ENCODE measurements around the gene TRMT61A.
A peak's percentile ranks its signal among the peaks of the same experiment; 100 is the strongest.
"Not testable (repeated sequence)": the region's sequence is repeated elsewhere in the genome, so short reads cannot be mapped to it uniquely, and the experiment has no call there.

TRMT61A gene

GRCh38 chr14:103509864-103510723 lies 18.9 kb upstream of the TRMT61A start:
- no peak for DNase-seq

- no peak for DNase-seq
Observed at GRCh38 chr14:103510724-103511693, 18.0 kb upstream of the TRMT61A start.

- not testable (repeated sequence) for DNase-seq
Observed at GRCh38 chr14:103512180-103512579, 16.8 kb upstream of the TRMT61A start.

- no peak for DNase-seq
Observed at GRCh38 chr14:103512701-103513611, 16.0 kb upstream of the TRMT61A start.

- DNase-seq: no peak
Observed at GRCh38 chr14:103514596-103515421, 14.2 kb upstream of the TRMT61A start.

GRCh38 chr14:103516426-103517173 lies 12.4 kb upstream of the TRMT61A start:
- no peak for DNase-seq

GRCh38 chr14:103517174-103517566 lies 11.8 kb upstream of the TRMT61A start:
- DNase-seq: no peak

- no peak for DNase-seq
Observed at GRCh38 chr14:103517721-103518421, 11.1 kb upstream of the TRMT61A start.

- peak in 1 of 2 experiments; percentile 62 for DNase-seq
Observed at GRCh38 chr14:103518422-103519042, 10.5 kb upstream of the TRMT61A start.

- no peak for DNase-seq
Observed at GRCh38 chr14:103519043-103519836, 9.8 kb upstream of the TRMT61A start.

GRCh38 chr14:103519837-103520212 lies 9.2 kb upstream of the TRMT61A start:
- DNase-seq: no peak

- DNase-seq: no peak
Observed at GRCh38 chr14:103520269-103520656, 8.7 kb upstream of the TRMT61A start.

GRCh38 chr14:103520657-103521437 lies 8.1 kb upstream of the TRMT61A start:
- peak; percentile 59 to 71 for DNase-seq

- DNase-seq: no peak
Observed at GRCh38 chr14:103521438-103521950, 7.5 kb upstream of the TRMT61A start.

- no peak for DNase-seq
Observed at GRCh38 chr14:103521951-103522563, 6.9 kb upstream of the TRMT61A start.

- DNase-seq: no peak
Observed at GRCh38 chr14:103522649-103523574, 6.1 kb upstream of the TRMT61A start, which contains the start of gene CKB. TSS of gene CKB (minus strand) at chr14:103522830. CDS start at chr14:103522493, 337 bp downstream.

Measured in stimulated activated CD4-positive, alpha-beta T cell treated with anti-CD3 and anti-CD28 coated beads, Interleukin-4, amount 100 ng/mL, for 4 hours (primary cell).